Endothelial cell of umbilical vein (primary cell): Measurements from ENCODE around the gene TOP2B.

ENCODE experiments used
- EZH2 ChIP-seq: IDR thresholded peaks from 2 replicates; pipeline ENCODE4 v1.6.1; 2012; ENCODE audit warnings: borderline replicate concordance, low read depth, mild to moderate bottlenecking, moderate library complexity, low read length, inconsistent platforms; ENCODE audit not compliant: severe bottlenecking
- GATA2 ChIP-seq: IDR thresholded peaks from 2 replicates; pipeline ENCODE4 v1.7.0; 2011; ENCODE audit warnings: low read depth, mild to moderate bottlenecking, moderate library complexity, mixed read lengths, low read length; ENCODE audit not compliant: insufficient read length, insufficient read depth
- JUN ChIP-seq: IDR thresholded peaks from 2 replicates; pipeline ENCODE4 v1.6.1; 2011; ENCODE audit warnings: borderline replicate concordance, low read depth; ENCODE audit not compliant: insufficient read length, insufficient read depth
- POLR2A ChIP-seq: IDR thresholded peaks from 2 replicates; pipeline ENCODE4 v1.6.1; 2012; ENCODE audit warnings: low read depth, mild to moderate bottlenecking, control low read depth, low read length
- POLR2AphosphoS5 ChIP-seq: IDR thresholded peaks from 2 replicates; pipeline ENCODE4 v1.6.1; 2012; ENCODE audit warnings: low read depth, mild to moderate bottlenecking, control low read depth, low read length, moderate library complexity; ENCODE audit not compliant: insufficient read depth
- TF ChIP-seq, protein P1 (sequence below), 2 donors: IDR thresholded peaks; 1 replicate in 1 of 2; 2 replicates in 1 of 2; pipeline ENCODE4 v1.5.1; 2011; ENCODE audit warnings: low read length in 2 of 2, mild to moderate bottlenecking in 2 of 2, moderate library complexity in 2 of 2, control low read depth in 1 of 2, inconsistent platforms in 1 of 2, low read depth in 1 of 2; ENCODE audit not compliant: insufficient read depth in 1 of 2; ENCODE audit errors: extremely low read depth in 1 of 2
- TF ChIP-seq, protein P2 (sequence below): IDR thresholded peaks from 2 replicates; pipeline ENCODE4 v1.6.1; 2011; ENCODE audit not compliant: insufficient read depth, insufficient read length

DNA sequence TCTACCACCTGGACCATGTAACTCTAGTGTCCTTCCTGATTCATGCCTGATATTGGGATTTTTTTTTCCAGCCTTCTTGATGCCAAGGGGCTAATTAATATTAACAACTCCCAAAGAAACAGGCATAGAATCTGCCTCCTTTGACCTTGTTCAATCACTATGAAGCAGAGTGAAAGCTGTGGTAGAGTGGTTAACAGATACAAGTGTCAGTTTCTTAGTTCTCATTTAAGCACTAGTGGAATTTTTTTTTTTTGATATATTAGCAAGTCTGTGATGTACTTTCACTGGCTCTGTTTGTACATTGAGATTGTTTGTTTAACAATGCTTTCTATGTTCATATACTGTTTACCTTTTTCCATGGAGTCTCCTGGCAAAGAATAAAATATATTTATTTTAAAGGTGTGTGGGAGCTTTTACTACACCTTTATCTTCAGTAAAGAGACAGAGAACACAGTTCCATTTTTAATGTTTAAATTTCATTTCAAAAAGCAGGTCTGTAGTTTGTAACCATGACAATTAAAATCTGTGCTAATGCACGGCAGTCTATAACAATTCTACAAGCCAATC, 67.1 kb downstream of the TOP2B start:
- TF ChIP-seq, protein P1, sequence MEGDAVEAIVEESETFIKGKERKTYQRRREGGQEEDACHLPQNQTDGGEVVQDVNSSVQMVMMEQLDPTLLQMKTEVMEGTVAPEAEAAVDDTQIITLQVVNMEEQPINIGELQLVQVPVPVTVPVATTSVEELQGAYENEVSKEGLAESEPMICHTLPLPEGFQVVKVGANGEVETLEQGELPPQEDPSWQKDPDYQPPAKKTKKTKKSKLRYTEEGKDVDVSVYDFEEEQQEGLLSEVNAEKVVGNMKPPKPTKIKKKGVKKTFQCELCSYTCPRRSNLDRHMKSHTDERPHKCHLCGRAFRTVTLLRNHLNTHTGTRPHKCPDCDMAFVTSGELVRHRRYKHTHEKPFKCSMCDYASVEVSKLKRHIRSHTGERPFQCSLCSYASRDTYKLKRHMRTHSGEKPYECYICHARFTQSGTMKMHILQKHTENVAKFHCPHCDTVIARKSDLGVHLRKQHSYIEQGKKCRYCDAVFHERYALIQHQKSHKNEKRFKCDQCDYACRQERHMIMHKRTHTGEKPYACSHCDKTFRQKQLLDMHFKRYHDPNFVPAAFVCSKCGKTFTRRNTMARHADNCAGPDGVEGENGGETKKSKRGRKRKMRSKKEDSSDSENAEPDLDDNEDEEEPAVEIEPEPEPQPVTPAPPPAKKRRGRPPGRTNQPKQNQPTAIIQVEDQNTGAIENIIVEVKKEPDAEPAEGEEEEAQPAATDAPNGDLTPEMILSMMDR (IDR thresholded peaks at IDR 0.05; ENCODE audit: extremely low read depth in 1 of 2, insufficient read depth in 1 of 2, low read depth in 1 of 2, low read length in 2 of 2): no peak
- TF ChIP-seq POLR2A: no peak
- TF ChIP-seq EZH2: no peak
- no peak for TF ChIP-seq POLR2AphosphoS5
- TF ChIP-seq, protein P2, sequence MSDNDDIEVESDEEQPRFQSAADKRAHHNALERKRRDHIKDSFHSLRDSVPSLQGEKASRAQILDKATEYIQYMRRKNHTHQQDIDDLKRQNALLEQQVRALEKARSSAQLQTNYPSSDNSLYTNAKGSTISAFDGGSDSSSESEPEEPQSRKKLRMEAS: no peak
- TF ChIP-seq JUN: no peak
- TF ChIP-seq GATA2: no peak
